ENCODE results near the gene PTPRT. TPM values are rescaled to one million over a fixed set of nuclear protein-coding genes. Genes with fewer than 3 reads are reported as not detected.

PTPRT gene
- total RNA-seq, 1 donor from 2014 or later, result 0.10 TPM

DNA sequence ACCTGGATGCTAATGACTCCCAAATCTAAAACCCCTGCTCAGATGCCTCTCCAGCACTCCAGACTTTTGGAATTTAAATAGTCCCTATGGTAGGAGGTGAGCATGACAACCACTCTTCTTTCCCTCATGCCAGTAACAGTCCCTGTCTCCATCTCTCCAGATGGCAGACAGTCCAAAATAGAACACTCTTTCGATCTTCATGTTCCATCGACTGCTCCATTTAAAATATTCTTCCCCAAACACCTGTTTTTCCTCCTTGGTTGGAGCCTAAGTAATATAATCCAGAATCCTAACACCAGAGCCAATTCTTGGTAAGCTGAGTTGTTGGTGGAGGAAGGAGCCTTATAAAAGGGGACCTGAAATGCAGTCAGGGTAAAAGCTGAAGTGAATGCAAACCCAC, 848.1 kb downstream of the PTPRT start:
- intact Hi-C loops (cut with micrococcal nuclease), result no loop called here
- no peak for DNase-seq
- no peak for ATAC-seq

GRCh38 chr20:42340368-42340767, 849.3 kb downstream of the PTPRT start:
- intact Hi-C loops (cut with micrococcal nuclease), result no loop called here
- peak; percentile 61 for ATAC-seq
- DNase-seq, result peak; percentile 36

GRCh38 chr20:42338294-42339201, 851.2 kb downstream of the PTPRT start:
- peak; percentile 45 for DNase-seq
- intact Hi-C loops (cut with micrococcal nuclease), result no loop called here
- ATAC-seq, result peak; percentile 92

- no peak for DNase-seq
- intact Hi-C loops (cut with micrococcal nuclease), result no loop called here
- ATAC-seq, result no peak
Observed at GRCh38 chr20:42336576-42336975, 853.1 kb downstream of the PTPRT start.

GRCh38 chr20:42319252-42320013, 870.3 kb downstream of the PTPRT start:
- DNase-seq, result no peak
- intact Hi-C loops (cut with micrococcal nuclease), result no loop called here
- ATAC-seq, result peak; percentile 81

GRCh38 chr20:42313704-42314103, 876.0 kb downstream of the PTPRT start:
- intact Hi-C loops (cut with micrococcal nuclease), result no loop called here
- ATAC-seq, result no peak
- no peak for DNase-seq

GRCh38 chr20:42309050-42309449, 880.7 kb downstream of the PTPRT start:
- intact Hi-C loops (cut with micrococcal nuclease), result no loop called here
- ATAC-seq (no peak), DNase-seq (no peak)

- DNase-seq (no peak), ATAC-seq (no peak)
- intact Hi-C loops (cut with micrococcal nuclease), result no loop called here
Observed at GRCh38 chr20:42308171-42308570, 881.5 kb downstream of the PTPRT start.

DNA sequence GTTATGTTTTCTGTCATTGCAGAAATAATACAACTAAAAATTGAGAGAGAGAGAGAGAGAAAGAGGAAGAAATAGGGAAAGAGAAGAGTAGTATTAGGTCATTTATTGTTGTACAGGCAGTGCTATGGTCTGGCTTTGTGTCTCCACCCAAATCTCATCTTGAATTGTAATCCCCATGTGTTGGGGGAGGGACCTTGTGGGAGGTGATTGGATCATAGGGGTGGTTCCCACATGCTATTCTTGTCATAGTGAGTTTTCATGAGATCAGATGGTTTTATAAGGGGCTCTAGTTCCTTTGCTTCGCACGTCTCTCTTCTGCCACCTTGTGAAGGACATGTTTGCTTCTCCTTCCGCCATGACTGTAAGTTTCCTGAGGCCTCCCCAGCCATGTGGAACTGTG, 894.1 kb downstream of the PTPRT start:
- DNase-seq, result no peak
- ATAC-seq, result no peak
- intact Hi-C loops (cut with micrococcal nuclease), result no loop called here

- ATAC-seq (no peak), DNase-seq (no peak)
- intact Hi-C loops (cut with micrococcal nuclease), result no loop called here
Observed at GRCh38 chr20:42294976-42295375, 894.7 kb downstream of the PTPRT start.

GRCh38 chr20:42281801-42282200, 907.9 kb downstream of the PTPRT start:
- intact Hi-C loops (cut with micrococcal nuclease), result no loop called here
- no peak for DNase-seq
- ATAC-seq, result no peak

- intact Hi-C loops (cut with micrococcal nuclease), result no loop called here
- ATAC-seq (no peak), DNase-seq (no peak)
Observed at GRCh38 chr20:42276718-42277602, 912.7 kb downstream of the PTPRT start.

DNA sequence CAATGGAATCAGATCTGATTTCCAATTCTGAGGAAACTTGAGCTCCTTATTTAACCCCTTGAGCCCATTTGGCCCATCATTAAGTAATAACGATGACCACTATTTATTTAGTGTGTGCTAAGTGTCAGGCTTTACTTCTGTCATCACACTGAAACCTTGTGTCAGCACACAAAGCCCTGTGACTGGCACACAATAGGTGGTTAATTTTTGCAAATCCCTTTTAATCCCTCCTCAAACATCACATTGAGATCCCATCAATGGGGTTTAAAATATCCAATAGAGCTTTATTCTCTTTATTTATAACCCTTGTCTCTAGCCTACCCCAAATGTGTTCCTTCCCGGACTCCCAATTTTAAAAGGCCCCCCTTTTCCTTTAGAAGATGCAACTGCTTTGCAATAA, 914.7 kb downstream of the PTPRT start:
- intact Hi-C loops (cut with micrococcal nuclease), result no loop called here

GRCh38 chr20:42272516-42272915, 917.2 kb downstream of the PTPRT start:
- intact Hi-C loops (cut with micrococcal nuclease), result no loop called here
- DNase-seq, result no peak
- ATAC-seq, result no peak

More for the DNA sequence above, 914.7 kb downstream of the PTPRT start:
- ATAC-seq (no peak), DNase-seq (no peak)

GRCh38 chr20:42270539-42270938, 919.2 kb downstream of the PTPRT start:
- intact Hi-C loops (cut with micrococcal nuclease), result no loop called here
- ATAC-seq (no peak), DNase-seq (no peak)

DNA sequence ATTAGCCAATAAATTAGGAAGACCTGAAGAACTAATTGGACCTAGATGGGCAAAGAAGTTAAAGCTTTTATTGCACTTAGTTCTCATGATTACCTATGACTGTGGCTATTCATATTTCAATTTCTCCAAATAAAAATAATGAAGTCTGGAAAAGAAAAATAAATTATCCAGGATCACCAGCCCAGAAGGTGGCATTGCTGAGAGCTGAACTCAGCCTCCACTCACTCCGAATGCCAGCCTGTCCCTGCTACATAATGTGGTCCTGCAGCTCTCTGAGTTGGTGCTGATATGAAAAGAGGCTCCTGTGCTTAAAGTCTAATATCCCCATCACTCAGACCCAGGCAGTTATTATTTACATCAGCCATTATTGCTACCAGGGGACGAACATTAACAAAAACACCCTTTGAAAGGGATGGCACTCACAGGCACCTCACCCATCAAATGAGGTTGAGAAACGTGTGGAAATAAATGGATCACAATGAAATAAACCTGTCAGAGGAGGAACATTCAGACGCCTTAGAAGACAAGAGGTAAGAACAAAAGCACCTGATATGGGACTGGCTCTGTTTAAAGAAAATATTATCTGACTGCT, 921.8 kb downstream of the PTPRT start:
- ATAC-seq (no peak), DNase-seq (no peak)
- intact Hi-C loops (cut with micrococcal nuclease), result no loop called here

DNA sequence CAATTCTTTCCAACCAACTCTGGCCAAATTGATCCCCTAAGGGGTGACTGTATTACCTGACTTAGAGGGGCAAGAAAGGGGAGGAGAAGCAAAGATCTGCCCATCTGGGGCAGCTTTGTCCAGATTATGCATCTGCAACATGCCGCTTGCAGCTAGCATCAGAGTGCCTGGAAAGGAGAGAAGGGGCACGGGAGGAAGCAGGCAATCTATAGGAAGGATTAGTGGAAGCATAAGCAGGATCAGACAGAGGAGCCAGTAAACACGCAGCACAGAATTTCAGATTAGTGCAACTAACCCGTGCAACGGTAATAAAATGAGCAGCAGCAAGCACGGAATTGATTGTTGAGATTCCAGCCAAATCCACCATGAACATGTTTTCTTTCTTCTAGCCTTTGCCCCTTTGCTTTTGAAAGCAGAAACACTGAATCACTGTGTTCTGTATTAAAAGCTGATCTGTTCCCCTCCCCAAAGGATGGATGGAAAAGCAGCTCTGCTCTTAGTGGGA, 927.9 kb downstream of the PTPRT start:
- intact Hi-C loops (cut with micrococcal nuclease), result no loop called here
- ATAC-seq, result no peak
- DNase-seq, result no peak

- DNase-seq (no peak), ATAC-seq (no peak)
- intact Hi-C loops (cut with micrococcal nuclease), result no loop called here
Observed at GRCh38 chr20:42260184-42260583, 929.5 kb downstream of the PTPRT start.

GRCh38 chr20:42259389-42259788, 930.3 kb downstream of the PTPRT start:
- intact Hi-C loops (cut with micrococcal nuclease), result no loop called here
- DNase-seq (no peak), ATAC-seq (no peak)

Data from left ventricle myocardium superior (tissue), 1 donor.